K562 (cell line): ENCODE measurements around the gene SLC25A31. TPM values are rescaled to one million over a fixed set of nuclear protein-coding genes. Genes with fewer than 3 reads are reported as not detected.

Source experiments
- ATAC-seq: fragments of 200-7000 bp; cut with Tn5 transposase; 3 replicates; pipeline ENCODE4 v1.9.1; 2020; ENCODE audit warnings: moderate library complexity
- BruUV-seq: library from RNA; stranded (reverse); fragments of 400-500 nt; replicated peaks from 2 replicates; lab custom pipeline; 2021; lab: Mats Ljungman, UMichigan
- CTCF ChIA-PET: fragments of 300-600 bp; formaldehyde crosslinking; extraction: SDS; loops from one replicate; lab custom pipeline; 2021; ENCODE audit warnings: low intra/inter-chr PET ratio; lab: Yijun Ruan, JAX
- POLR2A ChIA-PET: fragments of 300-600, 350-650 bp; sonication (Branson Sonifier 250); formaldehyde crosslinking; extraction: SDS; loops from one replicate; lab custom pipeline; 2021; ENCODE audit warnings: antibody characterized with exemption, inconsistent platforms; lab: Yijun Ruan, JAX
- DNase-seq, 4 experiments: peaks; one replicate each; pipeline versions ENCODE4 v3.0.0 to v3.0.0-alpha.2; 2011 to 2018; ENCODE audit warnings: low spot score in 3 of 4, mixed read lengths in 3 of 4; ENCODE audit errors: extremely low read depth in 1 of 4
- FAIRE-seq: peaks from 2 replicates; lab custom pipeline; 2011; peaks lifted over from hg19 to GRCh38; lab: Jason Lieb, UNC
- H2AFZ ChIP-seq: 2 replicates; pipeline ENCODE4 v1.6.0; 2011; ENCODE audit warnings: low read depth, low read length, control low read depth, inconsistent platforms
- H3K27ac ChIP-seq: fragments of 200-600 bp; 3 replicates; pipeline ENCODE4 v1.8.0; 2011; ENCODE audit warnings: low read depth, mild to moderate bottlenecking, control low read depth, inconsistent platforms, low read length, moderate library complexity, mixed read lengths; ENCODE audit errors: extremely low read depth
- H3K27me3 ChIP-seq, 2 experiments: fragments of 300-600 bp in 1 of 2; 2 replicates in 1 of 2; 3 replicates in 1 of 2; pipeline versions ENCODE4 v1.6.0 to v1.8.0; 2011; ENCODE audit warnings: inconsistent platforms in 2 of 2, low read length in 2 of 2, mild to moderate bottlenecking in 1 of 2, mixed read lengths in 1 of 2, moderate library complexity in 1 of 2; ENCODE audit not compliant: control insufficient read depth in 2 of 2, insufficient read depth in 2 of 2
- H3K36me3 ChIP-seq: fragments of 300-600 bp; 3 replicates; pipeline ENCODE4 v1.8.0; 2011; ENCODE audit warnings: mild to moderate bottlenecking, low read length, inconsistent platforms; ENCODE audit not compliant: control insufficient read depth, insufficient read depth
- H3K4me1 ChIP-seq, 2 experiments: fragments of 200-600 bp in 1 of 2; replicated peaks in 1 of 2; 2 replicates in 1 of 2; 3 replicates in 1 of 2; pipeline versions ENCODE4 v1.5.1 to v1.8.0; 2011; ENCODE audit warnings: inconsistent platforms in 2 of 2, low read length in 2 of 2, mild to moderate bottlenecking in 1 of 2, mixed read lengths in 1 of 2, moderate library complexity in 1 of 2; ENCODE audit not compliant: control insufficient read depth in 2 of 2, insufficient read depth in 2 of 2
- H3K4me2 ChIP-seq: 2 replicates; pipeline ENCODE4 v1.6.1; 2011; ENCODE audit warnings: low read length, control low read depth, inconsistent platforms, mixed read lengths; ENCODE audit not compliant: insufficient read depth
- H3K4me3 ChIP-seq: fragments of 200-600 bp; sonication (generic), shearing (Covaris generic); 2 replicates; pipeline ENCODE4 v1.5.1; 2016; ENCODE audit warnings: control low read depth, inconsistent platforms
- H3K79me2 ChIP-seq: fragments of 200-600 bp; 3 replicates; pipeline ENCODE4 v1.8.0; 2011; ENCODE audit warnings: low read length, inconsistent platforms; ENCODE audit not compliant: control insufficient read depth, insufficient read depth
- H3K9ac ChIP-seq, 2 experiments: 2 replicates each; pipeline versions ENCODE4 v1.6.0 to v1.6.1; 2011; ENCODE audit warnings: low read depth in 2 of 2, low read length in 2 of 2, control low read depth in 1 of 2, inconsistent platforms in 1 of 2, mild to moderate bottlenecking in 1 of 2, mixed read lengths in 1 of 2; ENCODE audit not compliant: insufficient read depth in 1 of 2
- H3K9me1 ChIP-seq: one replicate; pipeline ENCODE4 v1.6.0; 2011; ENCODE audit warnings: inconsistent platforms, mild to moderate bottlenecking, low read length, moderate library complexity; ENCODE audit not compliant: control insufficient read depth, insufficient read depth
- H3K9me3 ChIP-seq: replicated peaks from 2 replicates; pipeline ENCODE4 v1.5.1; 2011; ENCODE audit warnings: low read depth, low read length, inconsistent platforms; ENCODE audit not compliant: control insufficient read depth, insufficient read depth
- H4K20me1 ChIP-seq: replicated peaks from 2 replicates; pipeline ENCODE4 v1.6.1; 2011; ENCODE audit warnings: low read length, inconsistent platforms, mixed read lengths; ENCODE audit not compliant: control insufficient read depth, insufficient read depth
- ATF3 ChIP-seq, 2 experiments: fragments of 450-650 bp in 1 of 2; sonication (generic) in 1 of 2; formaldehyde crosslinking in 1 of 2; IDR thresholded peaks in 1 of 2; conservative IDR thresholded peaks in 1 of 2; 2 replicates each; pipeline versions ENCODE4 v1.6.1 to v1.8.1; 2016 to 2023; ENCODE audit warnings: mild to moderate bottlenecking in 2 of 2, moderate library complexity in 2 of 2, inconsistent platforms in 1 of 2, missing genetic modification reagents in 1 of 2
- CBX8 ChIP-seq: fragments of 200-600 bp; sonication (generic); IDR thresholded peaks from 2 replicates; pipeline ENCODE4 v1.6.1; 2012; ENCODE audit warnings: borderline replicate concordance, mixed run types, low read depth, mild to moderate bottlenecking, moderate library complexity, mixed read lengths, low read length, control low read depth, inconsistent platforms; ENCODE audit not compliant: poor library complexity, severe bottlenecking; ENCODE audit errors: extremely low read depth
- CHD1 ChIP-seq: fragments of 200-600 bp; sonication (generic); IDR thresholded peaks from one replicate; pipeline ENCODE4 v1.6.1; 2012; ENCODE audit warnings: mild to moderate bottlenecking, moderate library complexity, low read length, inconsistent platforms
- HCFC1 ChIP-seq: IDR thresholded peaks from 2 replicates; pipeline ENCODE4 v1.6.1; 2012; ENCODE audit warnings: low read depth, low read length, improper control_type of control experiment
- LEF1 ChIP-seq: fragments of 450-650 bp; IDR thresholded peaks from 2 replicates; pipeline ENCODE4 v1.6.1; 2016; ENCODE audit warnings: mild to moderate bottlenecking
- PHF21A ChIP-seq: fragments of 450-650 bp; IDR thresholded peaks from 2 replicates; pipeline ENCODE4 v1.6.1; 2017; ENCODE audit warnings: low read depth, borderline replicate concordance
- YY1 ChIP-seq, 3 experiments: IDR thresholded peaks; 2 replicates each; pipeline ENCODE4 v1.6.1; 2011; ENCODE audit warnings: low read length in 2 of 3, mild to moderate bottlenecking in 2 of 3, moderate library complexity in 2 of 3, borderline replicate concordance in 1 of 3, control low read depth in 1 of 3, low read depth in 1 of 3; ENCODE audit not compliant: insufficient read depth in 3 of 3, insufficient replicate concordance in 2 of 3, control insufficient read depth in 1 of 3, insufficient read length in 1 of 3; ENCODE audit errors: extremely low read depth in 1 of 3
- ZBTB8A ChIP-seq: fragments of 450-650 bp; IDR thresholded peaks from 2 replicates; pipeline ENCODE4 v1.6.1; 2018; ENCODE audit warnings: mild to moderate bottlenecking, moderate library complexity; ENCODE audit not compliant: partially characterized antibody
- WGBS: fragments of 100-300 bp; shearing (Covaris generic); methylation state at CpG from one replicate; pipeline ENCODE4 v1.1.6; 2016; ENCODE audit warnings: low coverage, mixed read lengths; ENCODE audit not compliant: insufficient coverage; ENCODE audit errors: missing lambda C conversion rate; 5-methylcytosine and 5-hydroxymethylcytosine counted together
- in situ Hi-C: fragments of 300-500 bp; cut with MboI; formaldehyde crosslinking; loops from 4 replicates; pipeline ENCODE4 v1.15.0; 2018; ENCODE audit warnings: inconsistent platforms, mixed read lengths
- intact Hi-C: fragments of 100-400 bp; cut with micrococcal nuclease; formaldehyde crosslinking; loops from 2 replicates; pipeline ENCODE4 v1.14.2; 2022
- polyA plus RNA-seq, 8 experiments: library from polyadenylated mRNA; depleted of rRNA in 4 of 8; stranded (reverse) in 5 of 8; unstranded in 3 of 8; fragments of >200 nt; fragmentation: Nextera tagmentation in 2 of 8; fragmentation: Illumina TruSeq in 1 of 8; extraction: Ambion mirVana in 2 of 8; extraction: Trizol in 1 of 8; gene quantifications; 2 replicates each; pipeline versions ENCODE4 v1.2.1 to v1.2.3, GENCODE V29; 2011 to 2014; ENCODE audit warnings: inconsistent platforms in 1 of 8, missing spikeins in 1 of 8
- total RNA-seq, 7 experiments: library from RNA; depleted of rRNA in 6 of 7; stranded (reverse); fragments of >200 nt in 6 of 7; fragmentation: Illumina TruSeq in 2 of 7; extraction: Trizol in 2 of 7; gene quantifications; 2 replicates each; pipeline versions ENCODE4 v1.2.1 to v1.2.3, GENCODE V29; 2011 to 2021; ENCODE audit warnings: low replicate concordance in 1 of 7

SLC25A31 gene
- total and polyA plus RNA-seq, 9 of the 15 experiments (the other 6 are each of a cell fraction or from before 2014, with no cell fraction given) = 0.07 TPM; not detected in 8

- TF ChIP-seq HCFC1 (no peak), YY1 (IDR thresholded peaks at IDR 0.05; ENCODE audit: borderline replicate concordance in 1 of 3, control insufficient read depth in 1 of 3, extremely low read depth in 1 of 3, insufficient read depth in 3 of 3, insufficient read length in 1 of 3, insufficient replicate concordance in 2 of 3, low read depth in 1 of 3, low read length in 2 of 3) (no peak), CBX8 (no peak), ZBTB8A (no peak)
Observed at GRCh38 chr4:127775843-127776242, 45.6 kb downstream of the SLC25A31 start (continued).

DNA sequence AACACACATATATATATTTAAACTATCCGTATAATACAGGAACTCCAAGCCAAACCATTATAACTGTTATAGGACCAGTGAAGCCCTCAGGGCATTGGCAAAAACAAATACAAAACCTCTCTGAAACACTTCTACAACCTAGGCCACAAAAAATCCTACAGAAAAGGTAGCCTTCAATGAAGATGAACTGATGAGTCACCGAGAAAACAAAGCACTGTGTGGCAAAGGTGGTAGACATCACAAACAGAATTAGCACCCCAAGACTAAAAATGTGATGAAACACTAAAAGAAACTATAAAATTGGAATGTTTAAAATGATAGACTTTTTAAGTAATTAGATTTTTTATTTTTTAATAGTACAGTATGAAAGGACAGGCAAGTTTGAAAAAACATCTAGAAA is 46.4 kb downstream of the SLC25A31 start:
- Histone ChIP-seq H3K9me3 (no peaks in the 10 kb centered on the region), H3K4me2 (no peak overlapping the region), H3K79me2 (no peaks in the 10 kb centered on the region), H3K36me3 (no peaks in the 10 kb centered on the region; the same call in 2 of the 3 replicates), H3K27ac (no peak overlapping the region), H4K20me1 (no peaks in the 10 kb centered on the region), H3K4me1 (peaks cover 0 to 7% of the 10 kb centered on the region in 2 experiments; a peak in 2 of 5 replicates), H3K27me3 (no peaks in the 10 kb centered on the region), H3K4me3 (no peak overlapping the region), H2AFZ (no peak overlapping the region), H3K9me1 (no peaks in the 10 kb centered on the region), H3K9ac (no peak overlapping the region)
- FAIRE-seq = no peak
- no peak for DNase-seq
- WGBS = 52% methylated on average over 2 of the region's 2 CpGs
- ATAC-seq = no peak
- no TSS peak for BruUV-seq
- POLR2A ChIA-PET = no interaction called here
- CTCF ChIA-PET = no interaction called here
- in situ Hi-C loops = no loop called here
- no peak for TF ChIP-seq PHF21A
- TF ChIP-seq CHD1 = no peak
- no peak for TF ChIP-seq LEF1
- TF ChIP-seq ATF3 (IDR thresholded peaks at IDR 0.05) = peak; percentile 29; the same call in 1 of the 2 replicates
- TF ChIP-seq ATF3 (CRISPR knock-in tag; conservative IDR thresholded peaks at IDR 0.05) = no peak
- TF ChIP-seq, all 486 proteins: peak for 1
- intact Hi-C loops = no loop called here
